ENCODE measurements around the gene DAPK1.

- TF ChIP-seq POLR2A (IDR thresholded peaks at IDR 0.05) (no peak), CTCF (IDR thresholded peaks at IDR 0.05) (no peak)
Measured at GRCh38 chr9:87516222-87516925, 18.7 kb downstream of the DAPK1 start.

All from adrenal gland (tissue), 5 donors.